ENCODE measurements around the gene PRR11. TPM values are rescaled to one million over a fixed set of nuclear protein-coding genes. Genes with fewer than 3 reads are reported as not detected.
A peak's percentile ranks its signal among the peaks of the same experiment; 100 is the strongest.
"Not testable (repeated sequence)": the region's sequence is repeated elsewhere in the genome, so short reads cannot be mapped to it uniquely, and the experiment has no call there.

PRR11 gene
- total and polyA plus RNA-seq, 2 donors = 3.2 to 8.5 TPM

GRCh38 chr17:59219370-59219769 lies 63.8 kb downstream of the PRR11 start:
- WGBS = 97% methylated on average over 16 of the region's 16 CpGs
- no peak for DNase-seq (ENCODE audit: low read depth in 6 of 9, low spot score in 9 of 9)
- peaks cover 2 to 8% of the 10 kb centered on the region in 2 donors for H3K36me3 ChIP-seq (ENCODE audit: control insufficient read depth in 2 of 2, insufficient read depth in 2 of 2, low read length in 1 of 2)
- no peaks in the 10 kb centered on the region for H3K9me3 ChIP-seq (ENCODE audit: control insufficient read depth in 2 of 2, insufficient read depth in 1 of 2, low read length in 1 of 2)
- H3K27me3 ChIP-seq (ENCODE audit: control insufficient read depth in 2 of 2, insufficient read depth in 1 of 2, low read length in 1 of 2) = no peaks in the 10 kb centered on the region
- no peak overlapping the region for H3K27ac ChIP-seq (ENCODE audit: low read depth in 1 of 2, low read length in 1 of 2)
- H3K4me1 ChIP-seq (ENCODE audit: control insufficient read depth in 2 of 2, insufficient read depth in 2 of 2, low read length in 2 of 2) = peaks cover 0 to 5% of the 10 kb centered on the region in 2 donors
- no peak overlapping the region for H3K4me3 ChIP-seq (ENCODE audit: low read length in 2 of 2)

- Histone ChIP-seq H3K27me3 (ENCODE audit: control insufficient read depth in 2 of 2, insufficient read depth in 1 of 2, low read length in 1 of 2) (no peaks in the 10 kb centered on the region), H3K27ac (ENCODE audit: low read depth in 1 of 2, low read length in 1 of 2) (peak overlapping the region; percentile 26 to 59), H3K36me3 (ENCODE audit: control insufficient read depth in 2 of 2, insufficient read depth in 2 of 2, low read length in 1 of 2) (peaks cover 0 to 2% of the 10 kb centered on the region in 2 donors), H3K4me3 (ENCODE audit: low read length in 2 of 2) (peak overlapping the region; percentile 91 to 95), H3K9me3 (ENCODE audit: control insufficient read depth in 2 of 2, insufficient read depth in 1 of 2, low read length in 1 of 2) (no peaks in the 10 kb centered on the region), H3K4me1 (ENCODE audit: control insufficient read depth in 2 of 2, insufficient read depth in 2 of 2, low read length in 2 of 2) (peaks cover 0 to 5% of the 10 kb centered on the region in 2 donors)
- 44% methylated on average over 7 of the region's 7 CpGs for WGBS
- DNase-seq (ENCODE audit: low read depth in 6 of 9, low spot score in 9 of 9) = no peak
Measured at GRCh38 chr17:59219992-59220327, 64.4 kb downstream of the PRR11 start.

DNA sequence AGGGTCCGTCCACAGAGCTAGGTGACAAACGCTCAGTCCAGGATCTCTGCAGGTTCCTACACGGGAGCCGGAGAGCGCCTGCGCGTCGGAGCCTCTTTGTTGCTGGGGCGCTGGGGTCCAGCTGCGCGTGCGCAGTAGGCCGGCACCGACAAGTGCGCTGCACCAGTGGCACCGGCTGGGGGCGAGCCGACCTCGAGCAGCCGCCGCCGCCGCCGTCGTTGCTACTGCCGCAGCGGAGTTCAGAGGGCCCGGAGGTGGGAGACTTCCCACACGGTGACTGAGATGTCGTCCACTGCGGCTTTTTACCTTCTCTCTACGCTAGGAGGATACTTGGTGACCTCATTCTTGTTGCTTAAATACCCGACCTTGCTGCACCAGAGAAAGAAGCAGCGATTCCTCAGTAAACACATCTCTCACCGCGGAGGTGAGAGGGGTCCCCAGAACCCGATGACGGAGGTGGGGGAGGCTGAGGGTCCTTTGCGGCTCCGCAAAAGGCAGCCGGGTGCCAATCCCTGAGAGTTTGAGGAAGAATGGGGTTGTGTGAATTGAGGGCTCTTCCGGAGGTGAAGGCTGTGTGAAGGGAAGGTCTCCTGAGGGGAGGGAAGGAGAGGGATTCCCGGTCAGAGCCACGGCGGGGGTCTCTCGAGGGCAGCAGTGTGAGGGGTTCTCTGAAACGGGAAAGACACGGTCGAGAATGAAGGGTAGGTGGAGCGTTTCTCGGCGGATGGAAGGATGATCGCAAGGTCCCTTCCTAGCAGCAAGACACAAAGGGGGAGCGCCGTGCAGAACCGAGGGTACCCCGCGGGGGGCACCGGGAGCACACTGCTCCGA lies 65.0 kb downstream of the PRR11 start, which contains the start of gene GDPD1:
GDPD1 (plus strand) TSS at position 184 of the 831 bp plus-strand sequence; CDS start at position 283, 99 bp downstream.
- Histone ChIP-seq H3K4me1 (ENCODE audit: control insufficient read depth in 2 of 2, insufficient read depth in 2 of 2, low read length in 2 of 2) (peaks cover 0 to 5% of the 10 kb centered on the region in 2 donors), H3K4me3 (ENCODE audit: low read length in 2 of 2) (peak within 1 kb of the TSS; percentile 91 to 95), H3K9me3 (ENCODE audit: control insufficient read depth in 2 of 2, insufficient read depth in 1 of 2, low read length in 1 of 2) (no peaks in the 10 kb centered on the region), H3K27me3 (ENCODE audit: control insufficient read depth in 2 of 2, insufficient read depth in 1 of 2, low read length in 1 of 2) (no peaks in the 10 kb centered on the region), H3K27ac (ENCODE audit: low read depth in 1 of 2, low read length in 1 of 2) (peak within 1 kb of the TSS; percentile 95 to 96), H3K36me3 (ENCODE audit: control insufficient read depth in 2 of 2, insufficient read depth in 2 of 2, low read length in 1 of 2) (peaks cover 0 to under 1% of the 10 kb centered on the region in 2 donors)
- DNase-seq (ENCODE audit: low read depth in 6 of 9, low spot score in 9 of 9) = peak; percentile 84 to 98 (median 96)
- under 1% methylated on average over 60 of the region's 60 CpGs for WGBS

GRCh38 chr17:59221159-59221847 lies 65.8 kb downstream of the PRR11 start:
- H3K27ac ChIP-seq (ENCODE audit: low read depth in 1 of 2, low read length in 1 of 2) = peak overlapping the region; percentile 95 to 96
- H3K9me3 ChIP-seq (ENCODE audit: control insufficient read depth in 2 of 2, insufficient read depth in 1 of 2, low read length in 1 of 2) = no peaks in the 10 kb centered on the region
- no peaks in the 10 kb centered on the region for H3K36me3 ChIP-seq (ENCODE audit: control insufficient read depth in 2 of 2, insufficient read depth in 2 of 2, low read length in 1 of 2)
- DNase-seq (ENCODE audit: low read depth in 6 of 9, low spot score in 9 of 9) = no peak
- 14% methylated on average over 17 of the region's 17 CpGs for WGBS
- H3K4me1 ChIP-seq (ENCODE audit: control insufficient read depth in 2 of 2, insufficient read depth in 2 of 2, low read length in 2 of 2) = peaks cover 0 to 5% of the 10 kb centered on the region in 2 donors
- peak overlapping the region; percentile 91 to 95 for H3K4me3 ChIP-seq (ENCODE audit: low read length in 2 of 2)
- H3K27me3 ChIP-seq (ENCODE audit: control insufficient read depth in 2 of 2, insufficient read depth in 1 of 2, low read length in 1 of 2) = no peaks in the 10 kb centered on the region

GRCh38 chr17:59223813-59224212 lies 68.3 kb downstream of the PRR11 start:
- Histone ChIP-seq H3K4me1 (ENCODE audit: control insufficient read depth in 2 of 2, insufficient read depth in 2 of 2, low read length in 2 of 2) (peaks cover 0 to 5% of the 10 kb centered on the region in 2 donors), H3K9me3 (ENCODE audit: control insufficient read depth in 2 of 2, insufficient read depth in 1 of 2, low read length in 1 of 2) (no peaks in the 10 kb centered on the region), H3K4me3 (ENCODE audit: low read length in 2 of 2) (no peak overlapping the region), H3K36me3 (ENCODE audit: control insufficient read depth in 2 of 2, insufficient read depth in 2 of 2, low read length in 1 of 2) (no peaks in the 10 kb centered on the region), H3K27ac (ENCODE audit: low read depth in 1 of 2, low read length in 1 of 2) (no peak overlapping the region), H3K27me3 (ENCODE audit: control insufficient read depth in 2 of 2, insufficient read depth in 1 of 2, low read length in 1 of 2) (no peaks in the 10 kb centered on the region)
- DNase-seq (ENCODE audit: low read depth in 6 of 9, low spot score in 9 of 9) = no peak
- 98% methylated on average over 7 of the region's 7 CpGs for WGBS

GRCh38 chr17:59228588-59228987 lies 73.0 kb downstream of the PRR11 start:
- 100% methylated on average over 1 of the region's 1 CpG for WGBS
- H3K36me3 ChIP-seq (ENCODE audit: control insufficient read depth in 2 of 2, insufficient read depth in 2 of 2, low read length in 1 of 2); H3K4me3 ChIP-seq (ENCODE audit: low read length in 2 of 2); H3K27ac ChIP-seq (ENCODE audit: low read depth in 1 of 2, low read length in 1 of 2); H3K27me3 ChIP-seq (ENCODE audit: control insufficient read depth in 2 of 2, insufficient read depth in 1 of 2, low read length in 1 of 2); DNase-seq (ENCODE audit: low read depth in 6 of 9, low spot score in 9 of 9); H3K9me3 ChIP-seq (ENCODE audit: control insufficient read depth in 2 of 2, insufficient read depth in 1 of 2, low read length in 1 of 2); H3K4me1 ChIP-seq (ENCODE audit: control insufficient read depth in 2 of 2, insufficient read depth in 2 of 2, low read length in 2 of 2): not testable (repeated sequence)

- no peaks in the 10 kb centered on the region for H3K4me1 ChIP-seq (ENCODE audit: control insufficient read depth in 2 of 2, insufficient read depth in 2 of 2, low read length in 2 of 2)
- 97% methylated on average over 3 of the region's 3 CpGs for WGBS
- no peaks in the 10 kb centered on the region for H3K27me3 ChIP-seq (ENCODE audit: control insufficient read depth in 2 of 2, insufficient read depth in 1 of 2, low read length in 1 of 2)
- no peak for DNase-seq (ENCODE audit: low read depth in 6 of 9, low spot score in 9 of 9)
- H3K27ac ChIP-seq (ENCODE audit: low read depth in 1 of 2, low read length in 1 of 2) = no peak overlapping the region
- no peaks in the 10 kb centered on the region for H3K9me3 ChIP-seq (ENCODE audit: control insufficient read depth in 2 of 2, insufficient read depth in 1 of 2, low read length in 1 of 2)
- no peaks in the 10 kb centered on the region for H3K36me3 ChIP-seq (ENCODE audit: control insufficient read depth in 2 of 2, insufficient read depth in 2 of 2, low read length in 1 of 2)
- no peak overlapping the region for H3K4me3 ChIP-seq (ENCODE audit: low read length in 2 of 2)
Measured at GRCh38 chr17:59230764-59231163, 75.2 kb downstream of the PRR11 start.

GRCh38 chr17:59234631-59235030 lies 79.1 kb downstream of the PRR11 start:
- Histone ChIP-seq H3K27me3 (ENCODE audit: control insufficient read depth in 2 of 2, insufficient read depth in 1 of 2, low read length in 1 of 2) (no peaks in the 10 kb centered on the region), H3K9me3 (ENCODE audit: control insufficient read depth in 2 of 2, insufficient read depth in 1 of 2, low read length in 1 of 2) (no peaks in the 10 kb centered on the region), H3K27ac (ENCODE audit: low read depth in 1 of 2, low read length in 1 of 2) (no peak overlapping the region), H3K4me3 (ENCODE audit: low read length in 2 of 2) (no peak overlapping the region), H3K4me1 (ENCODE audit: control insufficient read depth in 2 of 2, insufficient read depth in 2 of 2, low read length in 2 of 2) (no peaks in the 10 kb centered on the region), H3K36me3 (ENCODE audit: control insufficient read depth in 2 of 2, insufficient read depth in 2 of 2, low read length in 1 of 2) (no peaks in the 10 kb centered on the region)
- DNase-seq (ENCODE audit: low read depth in 6 of 9, low spot score in 9 of 9) = no peak

GRCh38 chr17:59238906-59239305 lies 83.4 kb downstream of the PRR11 start:
- no peaks in the 10 kb centered on the region for H3K36me3 ChIP-seq (ENCODE audit: control insufficient read depth in 2 of 2, insufficient read depth in 2 of 2, low read length in 1 of 2)
- H3K9me3 ChIP-seq (ENCODE audit: control insufficient read depth in 2 of 2, insufficient read depth in 1 of 2, low read length in 1 of 2) = no peaks in the 10 kb centered on the region
- H3K4me1 ChIP-seq (ENCODE audit: control insufficient read depth in 2 of 2, insufficient read depth in 2 of 2, low read length in 2 of 2) = no peaks in the 10 kb centered on the region
- no peak overlapping the region for H3K4me3 ChIP-seq (ENCODE audit: low read length in 2 of 2)
- H3K27me3 ChIP-seq (ENCODE audit: control insufficient read depth in 2 of 2, insufficient read depth in 1 of 2, low read length in 1 of 2) = no peaks in the 10 kb centered on the region
- no peak for DNase-seq (ENCODE audit: low read depth in 6 of 9, low spot score in 9 of 9)
- H3K27ac ChIP-seq (ENCODE audit: low read depth in 1 of 2, low read length in 1 of 2) = no peak overlapping the region
- WGBS = 98% methylated on average over 2 of the region's 2 CpGs
